Activated T-helper 1 cell treated with anti-CD3 and anti-CD28 coated beads, Interleukin-12 subunit alpha, Interleukin-12 subunit beta, Interleukin-2, Interleukin-4 antibody, amounts not matched to agents 30 ng/mL and 10 ng/mL and 1 ng/mL, durations not matched to agents 14 hours and 24 hours and 36 hours (primary cell): Measurements from ENCODE around the gene SLC38A6. TPM values are rescaled to one million over a fixed set of nuclear protein-coding genes. Genes with fewer than 3 reads are reported as not detected.

Experiments
- total RNA-seq: library from RNA; stranded (reverse); gene quantifications from 2 replicates; pipeline ENCODE4 v1.2.3, GENCODE V29; 2022

SLC38A6 gene
- total RNA-seq, 1 donor from 2014 or later, result 4.5 TPM

Other genes with a start within 250 kb of the SLC38A6 start
- 45.1 and 51.2 TPM in 2 replicates for gene MNAT1, start 246.5 kb upstream of the SLC38A6 start, total RNA-seq
- 17.4 and 19.2 TPM in 2 replicates for gene TRMT5, start 166 bp upstream of the SLC38A6 start, total RNA-seq